Transverse colon (tissue), 4 donors: ENCODE results near the gene DKK3. TPM values are rescaled to one million over a fixed set of nuclear protein-coding genes. Genes with fewer than 3 reads are reported as not detected.

Source experiments
- DNase-seq: peaks from one replicate; pipeline ENCODE4 v3.0.0-alpha.2; 2019
- H3K27ac ChIP-seq, 4 donors: fragments of 200-600 bp; sonication (generic); 2 replicates each; pipeline ENCODE4 v1.5.1; 2016 to 2018; ENCODE audit warnings: inconsistent platforms in 4 of 4
- H3K27me3 ChIP-seq: fragments of 200-600 bp; sonication (generic); 2 replicates; pipeline ENCODE4 v1.5.1; 2017; ENCODE audit warnings: inconsistent platforms
- H3K36me3 ChIP-seq, 4 donors: fragments of 200-600 bp; sonication (generic); 2 replicates each; pipeline ENCODE4 v1.5.1; 2017 to 2019; ENCODE audit warnings: inconsistent platforms in 4 of 4
- H3K4me1 ChIP-seq, 4 donors: fragments of 200-600 bp; sonication (generic); 2 replicates each; pipeline ENCODE4 v1.5.1; 2017 to 2020; ENCODE audit warnings: inconsistent platforms in 4 of 4
- H3K4me3 ChIP-seq, 4 donors: fragments of 200-600 bp; sonication (generic); 1 replicate in 1 of 4; 2 replicates in 3 of 4; pipeline versions ENCODE4 v1.5.1 to v1.6.1; 2017 to 2019; ENCODE audit warnings: inconsistent platforms in 4 of 4
- H3K9me3 ChIP-seq, 2 donors: fragments of 200-600 bp; sonication (generic); 2 replicates each; pipeline ENCODE4 v1.5.1; 2017 to 2019; ENCODE audit warnings: inconsistent platforms in 2 of 2
- CTCF ChIP-seq, 5 experiments: fragments of 200-600 bp in 3 of 5; fragments of 450-650 bp in 2 of 5; sonication (generic) in 3 of 5; IDR thresholded peaks; 1 replicate in 2 of 5; 2 replicates in 3 of 5; pipeline ENCODE4 v1.5.1; 2016 to 2017; ENCODE audit warnings: antibody characterized with exemption in 5 of 5, inconsistent platforms in 3 of 5, mild to moderate bottlenecking in 2 of 5, moderate library complexity in 1 of 5
- EP300 ChIP-seq: sonication (generic); formaldehyde crosslinking; IDR thresholded peaks from one replicate; pipeline ENCODE4 v1.6.1; 2017; ENCODE audit warnings: antibody characterized with exemption, low read depth
- POLR2A ChIP-seq: fragments of 450-650 bp; IDR thresholded peaks from one replicate; pipeline ENCODE4 v1.6.1; 2016; ENCODE audit warnings: antibody characterized with exemption, mild to moderate bottlenecking, moderate library complexity
- POLR2AphosphoS5 ChIP-seq, 3 donors: sonication (generic); formaldehyde crosslinking; IDR thresholded peaks; one replicate each; pipeline ENCODE4 v1.6.1; 2016; ENCODE audit warnings: antibody characterized with exemption in 3 of 3
- WGBS, 2 donors: methylation state at CpG; one replicate each; pipeline ENCODE4 v1.1.5; 2018; ENCODE audit warnings: low coverage in 1 of 2; 5-methylcytosine and 5-hydroxymethylcytosine counted together
- in situ Hi-C, 4 donors: fragments of 200-750 bp; cut with MboI; loops; one replicate each; pipeline versions ENCODE4 v1.15.0 to v1.15.1; 2017; ENCODE audit warnings: low sequenced_read_pairs in 3 of 4, low pct_ligation_motif_present in 1 of 4, low pct_unique_long_range_greater_than_20kb in 1 of 4
- intact Hi-C: fragments of 100-400 bp; cut with DNase I; formaldehyde crosslinking; loops from one replicate; pipeline ENCODE4 v1.15.1; 2023; ENCODE audit warnings: low total_unique reads
- total RNA-seq, 4 donors: library from RNA; depleted of rRNA; stranded (reverse); fragments of >200 nt; gene quantifications; one replicate each; pipeline ENCODE4 v1.1.0, GENCODE V29; 2016

The DKK3 gene
- total RNA-seq, 4 donors from 2014 or later: 27.2 to 181 (median 40.1) TPM

- H3K4me1 ChIP-seq: peaks cover 2 to 17% (median 10%) of the 10 kb centered on the region in 4 donors
- no peak overlapping the region for H3K4me3 ChIP-seq
- 86 to 97% methylated on average over 5 to 10 of the region's 10 CpGs for WGBS, 2 donors
- in situ Hi-C loops: no loop called here
- H3K27ac ChIP-seq: no peak overlapping the region
- no peaks in the 10 kb centered on the region for H3K27me3 ChIP-seq
- intact Hi-C loops: no loop called here
- TF ChIP-seq POLR2AphosphoS5 (IDR thresholded peaks at IDR 0.05) (no peak), CTCF (IDR thresholded peaks at IDR 0.05) (no peak)
- H3K36me3 ChIP-seq: no peaks in the 10 kb centered on the region
- DNase-seq: no peak
- H3K9me3 ChIP-seq: no peaks in the 10 kb centered on the region
These were observed 26.0 kb downstream of the DKK3 start for GRCh38 chr11:11982461-11982860.

GRCh38 chr11:11981840-11982239 lies 26.6 kb downstream of the DKK3 start:
- Histone ChIP-seq H3K27ac (no peak overlapping the region), H3K4me1 (peaks cover 7 to 23% (median 16%) of the 10 kb centered on the region in 4 donors), H3K36me3 (no peaks in the 10 kb centered on the region), H3K27me3 (no peaks in the 10 kb centered on the region), H3K4me3 (no peak overlapping the region), H3K9me3 (no peaks in the 10 kb centered on the region)
- TF ChIP-seq CTCF (IDR thresholded peaks at IDR 0.05): no peak
- no peak for DNase-seq
- 83% methylated on average over 6 of the region's 6 CpGs; no CpG with 5 or more reads in 1 of the 2 donors for WGBS, 2 donors
- intact Hi-C loops (no loop called here), in situ Hi-C loops (no loop called here)

- H3K27me3 ChIP-seq: no peaks in the 10 kb centered on the region
- no peaks in the 10 kb centered on the region for H3K36me3 ChIP-seq
- H3K27ac ChIP-seq: no peak overlapping the region
- intact Hi-C loops: no loop called here
- H3K4me1 ChIP-seq: peaks cover 11 to 28% (median 21%) of the 10 kb centered on the region in 4 donors
- TF ChIP-seq POLR2A (no peak), CTCF (IDR thresholded peaks at IDR 0.05) (no peak), POLR2AphosphoS5 (IDR thresholded peaks at IDR 0.05) (no peak), EP300 (no peak)
- no peak overlapping the region for H3K4me3 ChIP-seq
- no peaks in the 10 kb centered on the region for H3K9me3 ChIP-seq
- 90% methylated on average over 5 of the region's 5 CpGs; no CpG with 5 or more reads in 1 of the 2 donors for WGBS, 2 donors
- in situ Hi-C loops: no loop called here
- no peak for DNase-seq
These were observed 27.1 kb downstream of the DKK3 start for GRCh38 chr11:11981364-11981763.

GRCh38 chr11:11980841-11981308 lies 27.6 kb downstream of the DKK3 start:
- H3K4me1 ChIP-seq: peaks cover 11 to 33% (median 25%) of the 10 kb centered on the region in 4 donors
- TF ChIP-seq EP300 (no peak), CTCF (IDR thresholded peaks at IDR 0.05) (no peak), POLR2AphosphoS5 (IDR thresholded peaks at IDR 0.05) (no peak), POLR2A (no peak)
- H3K27ac ChIP-seq: peak overlapping the region in 1 of 4 donors; percentile 70
- no peak overlapping the region for H3K4me3 ChIP-seq
- no peaks in the 10 kb centered on the region for H3K27me3 ChIP-seq
- no peaks in the 10 kb centered on the region for H3K9me3 ChIP-seq
- no peak for DNase-seq
- in situ Hi-C loops (no loop called here), intact Hi-C loops (no loop called here)
- WGBS, 2 donors: 87% methylated on average over 3 of the region's 3 CpGs; no CpG with 5 or more reads in 1 of the 2 donors
- H3K36me3 ChIP-seq: no peaks in the 10 kb centered on the region
